Activated CD4-positive, alpha-beta T cell treated with anti-CD3 and anti-CD28 coated beads, Interleukin-2, amount 50 U/mL, for 24 hours (primary cell): ENCODE data around the gene WNT8B.

ENCODE experiments used
- DNase-seq, 2 donors: peaks; one replicate each; pipeline ENCODE4 v3.0.0-alpha.2; 2020; ENCODE audit warnings: low read depth in 1 of 2, low spot score in 1 of 2

Gene WNT8B

GRCh38 chr10:100462709-100463108 lies at the start of gene WNT8B:
Gene WNT8B (plus strand): TSS chr10:100463009. CDS start chr10:100463169, 160 bp downstream.
- no peak for DNase-seq

GRCh38 chr10:100413173-100413572 lies 49.6 kb upstream of the WNT8B start:
- no peak for DNase-seq

GRCh38 chr10:100419911-100420449 lies 42.8 kb upstream of the WNT8B start:
- DNase-seq = no peak

DNA sequence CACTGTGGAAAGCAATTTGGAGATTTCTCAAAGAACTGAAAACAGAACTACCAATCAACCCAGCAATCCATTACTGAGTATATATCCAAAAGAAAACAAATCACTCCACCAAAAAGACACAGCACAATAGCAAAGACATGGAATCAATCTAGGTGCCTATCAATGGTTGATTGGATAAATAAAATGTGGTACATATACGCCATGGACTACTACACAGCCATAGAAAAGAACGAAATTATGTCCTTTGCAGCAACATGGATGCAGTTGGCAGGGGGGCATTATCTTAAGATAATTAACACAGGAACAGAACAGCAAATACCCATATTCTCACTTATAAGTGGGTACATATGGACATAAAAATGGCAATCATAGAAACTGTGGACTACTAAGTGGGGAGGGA lies 35.4 kb upstream of the WNT8B start:
- no peak for DNase-seq

DNA sequence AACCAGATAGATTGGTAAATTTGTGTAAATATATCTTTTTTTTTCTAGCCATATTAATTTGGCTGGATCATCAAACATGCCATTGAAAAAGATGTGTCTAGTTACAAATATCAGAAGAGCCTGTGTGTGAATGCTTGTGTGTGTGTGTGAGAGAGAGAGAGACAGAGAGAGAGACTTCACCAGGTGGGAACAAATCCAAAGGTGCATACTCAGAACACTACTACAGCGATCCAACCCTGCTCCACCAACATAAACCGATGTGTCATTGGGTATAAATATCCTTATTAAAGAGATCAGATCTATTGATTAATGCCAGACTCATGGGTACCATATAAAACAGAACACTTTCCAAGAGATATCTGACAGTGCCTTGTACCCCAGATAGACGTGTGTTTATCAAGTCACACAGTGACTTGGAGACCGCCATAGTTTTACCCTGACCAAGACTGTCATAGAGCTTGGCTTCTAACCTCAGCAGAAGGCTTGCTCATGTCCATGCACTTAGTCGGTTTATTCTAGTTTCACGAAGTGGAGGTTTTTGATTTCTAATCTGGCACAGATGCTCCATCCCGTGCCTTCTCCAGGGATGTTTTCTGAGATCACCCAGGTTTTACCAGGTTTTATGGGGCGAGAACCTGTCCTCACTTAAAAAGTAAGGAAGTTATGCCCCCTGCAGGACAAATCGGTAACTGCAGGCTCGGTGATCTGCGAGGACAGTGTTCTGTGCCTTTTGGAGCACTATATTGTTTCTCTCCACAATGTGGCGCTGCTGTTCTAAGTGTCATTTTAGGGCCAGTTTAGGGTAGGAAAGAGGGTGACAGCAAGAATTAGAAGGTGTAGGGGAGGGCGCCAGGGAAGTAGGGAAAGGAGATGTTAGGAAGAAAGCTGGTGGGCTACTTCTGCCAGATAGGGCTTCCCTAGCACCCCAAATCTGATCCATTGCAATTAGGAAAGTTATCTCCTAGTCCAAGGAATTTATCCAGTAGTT lies 29.3 kb upstream of the WNT8B start:
- DNase-seq = peak; percentile 94 to 96

DNA sequence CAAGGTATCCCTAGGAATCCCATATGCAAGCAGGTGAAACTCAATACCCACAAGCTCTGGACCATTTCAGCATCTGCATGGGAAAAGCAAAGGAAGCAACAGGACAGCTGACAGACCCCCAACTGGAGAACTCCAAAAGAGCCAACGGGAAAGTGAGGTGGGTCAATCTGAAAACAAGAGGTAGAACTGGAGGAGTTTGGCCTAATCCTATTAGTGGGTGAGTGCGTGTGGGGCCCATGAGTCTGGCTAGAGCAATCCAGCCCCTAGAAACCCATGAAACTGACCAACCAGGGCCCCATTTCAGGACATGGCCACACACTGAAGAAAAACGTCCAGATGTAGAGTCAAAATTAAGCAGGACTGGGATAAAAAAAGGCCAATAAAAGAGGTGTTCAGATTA lies 26.6 kb upstream of the WNT8B start:
- DNase-seq = no peak

GRCh38 chr10:100438674-100439315 lies 24.0 kb upstream of the WNT8B start:
- no peak for DNase-seq

DNA sequence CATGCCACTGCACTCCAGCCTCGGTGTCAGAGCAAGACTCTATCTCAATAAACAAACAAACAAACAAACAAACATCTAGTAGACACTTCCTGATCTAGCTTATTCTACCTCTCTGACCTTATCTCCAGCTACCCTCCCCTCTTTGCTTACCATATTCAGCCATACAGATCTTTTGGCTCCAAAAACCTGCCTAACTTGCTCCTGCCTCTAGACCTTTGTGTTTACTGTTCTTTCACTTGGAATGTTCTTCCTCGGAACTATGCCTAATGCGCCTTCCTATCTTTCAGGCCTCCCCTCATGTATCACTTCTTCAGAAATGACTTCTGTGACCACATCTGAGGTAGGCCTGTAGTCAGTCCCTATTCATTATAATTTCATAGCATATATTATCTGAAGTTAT lies 20.3 kb upstream of the WNT8B start:
- DNase-seq = no peak

DNA sequence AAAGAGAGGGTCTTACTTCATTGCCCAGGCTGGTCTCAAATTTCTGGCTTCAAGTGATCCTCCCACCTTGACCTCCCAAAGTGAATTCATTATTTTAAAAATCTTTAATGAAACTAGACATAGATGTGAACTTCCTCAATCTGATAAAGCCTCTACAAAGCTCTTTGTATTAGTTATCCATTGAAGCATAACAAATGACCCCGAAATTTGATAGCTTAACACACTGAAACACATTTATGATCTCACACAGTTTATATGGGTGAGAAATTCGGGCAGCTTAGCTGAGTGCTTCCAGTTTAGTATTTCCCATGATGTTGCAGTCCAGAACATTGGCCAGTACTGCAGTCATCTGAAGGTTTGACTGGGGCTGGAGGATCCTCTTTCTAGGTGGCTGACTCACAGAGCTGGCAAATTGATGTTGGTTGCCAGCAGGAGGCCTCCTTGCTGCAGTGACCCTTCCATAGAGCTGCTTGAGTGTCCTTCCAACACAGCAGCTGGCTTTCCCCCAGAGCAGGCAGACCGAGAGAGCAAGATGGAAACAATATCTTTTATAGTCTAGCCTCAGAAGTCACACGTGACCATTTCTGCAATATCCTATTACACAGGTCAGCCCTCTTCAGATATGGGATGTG lies 16.6 kb upstream of the WNT8B start:
- DNase-seq = no peak

DNA sequence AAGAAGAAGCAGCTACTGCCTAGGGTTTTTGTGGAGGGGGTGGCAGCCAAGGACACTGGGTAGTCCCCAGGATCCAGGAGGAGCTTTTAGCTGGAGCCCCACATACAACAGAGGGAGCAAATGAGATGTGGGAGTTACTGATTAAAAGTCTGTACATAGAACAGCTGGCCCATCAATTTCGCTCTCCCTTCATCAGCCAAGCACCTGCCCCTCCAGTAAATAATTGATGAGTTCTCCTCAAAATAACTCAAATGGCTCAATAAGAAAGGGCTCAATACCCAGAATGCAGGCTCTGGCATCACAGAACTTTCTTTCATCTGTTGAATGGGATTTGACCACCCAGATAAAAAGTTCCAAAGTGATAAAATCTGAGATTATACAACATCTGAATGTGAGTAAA lies 15.1 kb upstream of the WNT8B start:
- no peak for DNase-seq

DNA sequence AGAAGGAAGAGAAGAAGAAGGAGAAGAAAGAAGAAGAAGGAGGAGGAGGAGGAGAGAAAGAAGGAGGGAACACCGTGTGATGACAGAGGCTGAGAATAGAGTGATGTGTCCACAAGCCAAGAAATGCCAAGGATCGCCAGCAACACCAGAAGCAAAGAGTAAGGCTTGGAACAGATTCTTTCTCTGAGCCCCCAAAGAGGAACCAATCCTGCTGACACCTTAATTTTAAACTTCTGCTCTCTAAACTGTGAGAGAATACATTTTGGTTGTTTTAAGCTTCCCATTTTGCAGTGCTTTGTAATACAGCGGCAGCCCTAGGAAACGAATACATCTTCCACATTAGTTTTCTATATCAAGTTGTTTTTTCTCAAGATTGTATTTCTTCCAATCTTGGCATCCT lies 13.9 kb upstream of the WNT8B start:
- no peak for DNase-seq

DNA sequence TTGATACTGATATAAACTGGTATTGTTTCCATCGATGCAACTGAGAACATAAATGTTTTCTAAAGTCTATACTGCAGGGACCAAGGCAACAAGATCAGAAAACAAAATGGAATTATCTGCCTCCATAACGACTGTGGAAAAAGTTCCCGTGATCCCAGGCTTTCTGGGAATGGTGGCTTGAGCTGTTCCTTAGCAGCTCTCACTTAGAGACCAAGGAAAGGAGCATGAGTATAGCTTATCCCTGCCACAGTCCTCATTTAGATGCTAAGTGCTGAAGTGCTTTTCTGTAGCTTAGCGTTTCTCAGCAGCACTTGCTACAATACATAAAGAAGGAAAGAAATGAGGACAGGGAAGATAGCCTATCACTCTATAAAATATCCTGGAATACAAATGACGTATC lies 5.5 kb downstream of the WNT8B start:
- no peak for DNase-seq

- no peak for DNase-seq
Observed at GRCh38 chr10:100468978-100469377, 6.2 kb downstream of the WNT8B start.

DNA sequence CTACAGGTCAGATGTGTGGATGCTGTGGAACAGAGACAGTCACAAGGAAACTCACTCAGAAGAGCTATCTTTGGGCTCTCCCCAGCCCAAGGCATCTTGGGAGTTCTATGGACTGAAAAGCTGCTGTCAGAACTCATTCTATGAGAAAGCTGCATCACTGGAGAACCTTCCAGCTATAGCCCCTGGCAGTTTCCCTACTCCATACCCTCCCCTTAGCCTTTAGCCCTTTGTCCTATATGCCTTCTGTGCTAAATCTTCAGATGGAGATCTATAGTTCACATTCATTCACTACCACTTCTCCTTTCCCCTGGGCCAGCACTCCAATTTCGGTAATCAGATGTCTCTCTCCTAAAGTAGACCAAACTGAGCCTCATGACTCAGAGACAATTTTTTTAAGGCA lies 6.9 kb downstream of the WNT8B start:
- DNase-seq = no peak

GRCh38 chr10:100470367-100470766 lies 7.6 kb downstream of the WNT8B start:
- DNase-seq = no peak

- no peak for DNase-seq
Observed at GRCh38 chr10:100477970-100478369, 15.2 kb downstream of the WNT8B start.

DNA sequence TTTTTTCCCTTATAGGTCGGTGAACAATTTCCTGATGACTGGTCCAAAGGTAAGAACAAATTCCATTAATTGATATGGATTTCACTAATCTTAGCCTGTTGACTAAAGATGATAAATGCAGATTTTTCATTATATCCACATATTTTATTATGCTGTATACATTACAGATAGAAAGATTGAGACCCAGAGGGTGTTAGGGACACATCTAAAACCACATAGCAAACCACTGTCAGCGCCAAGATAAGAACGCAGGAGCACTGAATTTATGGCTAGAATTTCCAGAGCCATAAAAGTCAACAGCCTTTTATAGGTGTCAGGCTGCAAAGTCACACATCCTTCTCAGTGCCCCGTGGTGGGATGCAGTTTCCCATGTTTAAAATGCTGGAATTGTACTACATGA lies 16.2 kb downstream of the WNT8B start:
- no peak for DNase-seq

DNA sequence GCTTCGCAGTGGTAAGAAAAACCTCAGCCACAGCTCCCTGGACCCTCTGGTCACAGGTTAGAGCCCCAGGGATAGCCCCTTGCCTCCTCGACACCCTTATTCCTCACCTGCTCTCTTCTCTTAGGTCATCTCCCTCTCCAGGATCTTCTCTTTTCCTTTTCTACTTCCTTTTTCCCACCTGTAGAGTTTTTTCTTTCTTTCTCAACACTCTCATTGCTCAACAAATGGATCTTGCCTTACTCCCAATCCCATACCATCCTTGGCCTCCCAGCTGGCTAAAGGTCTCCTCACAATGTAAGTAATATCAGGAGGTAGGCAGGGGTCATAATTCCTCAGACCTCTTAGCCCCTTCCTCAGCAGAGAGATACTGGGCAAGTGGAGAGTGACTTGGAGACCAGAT lies 17.2 kb downstream of the WNT8B start:
- no peak for DNase-seq

- peak; percentile 90 to 96 for DNase-seq
Observed at GRCh38 chr10:100481462-100482081, 18.8 kb downstream of the WNT8B start.

- peak; percentile 26 to 36 for DNase-seq
Observed at GRCh38 chr10:100482181-100482833, 19.5 kb downstream of the WNT8B start.

- no peak for DNase-seq
Observed at GRCh38 chr10:100482834-100483185, 20.0 kb downstream of the WNT8B start.
